CD14-positive monocyte (primary cell): ENCODE measurements around the gene PAX8. TPM values are rescaled to one million over a fixed set of nuclear protein-coding genes. Genes with fewer than 3 reads are reported as not detected.

Experiments used
- DNase-seq, 3 donors: peaks; one replicate each; pipeline ENCODE4 v3.0.0-alpha.2; 2011 to 2022
- H2AFZ ChIP-seq: 2 replicates; pipeline ENCODE4 v1.6.0; 2012; ENCODE audit warnings: mild to moderate bottlenecking, low read depth, low read length, inconsistent platforms; ENCODE audit not compliant: insufficient read depth, poor library complexity, severe bottlenecking
- H3K27ac ChIP-seq, 2 donors: 1 replicate in 1 of 2; 2 replicates in 1 of 2; pipeline ENCODE4 v1.5.1; 2012 to 2013; ENCODE audit warnings: low read length in 2 of 2, control low read depth in 1 of 2, inconsistent platforms in 1 of 2, low read depth in 1 of 2, mild to moderate bottlenecking in 1 of 2
- H3K27me3 ChIP-seq, 2 donors: one replicate each; pipeline versions ENCODE4 v1.6.0 to v1.6.1; 2011 to 2013; ENCODE audit warnings: low read length in 2 of 2; ENCODE audit not compliant: control insufficient read depth in 2 of 2, insufficient read depth in 2 of 2
- H3K36me3 ChIP-seq, 2 donors: replicated peaks in 1 of 2; 1 replicate in 1 of 2; 2 replicates in 1 of 2; pipeline versions ENCODE4 v1.5.1 to v1.6.1; 2012 to 2013; ENCODE audit warnings: low read length in 2 of 2, control low read depth in 1 of 2, inconsistent platforms in 1 of 2, mild to moderate bottlenecking in 1 of 2; ENCODE audit not compliant: insufficient read depth in 2 of 2, control insufficient read depth in 1 of 2
- H3K4me1 ChIP-seq, 2 donors: 1 replicate in 1 of 2; 2 replicates in 1 of 2; pipeline versions ENCODE4 v1.5.1 to v1.6.1; 2012 to 2013; ENCODE audit warnings: low read length in 2 of 2, control low read depth in 1 of 2, inconsistent platforms in 1 of 2, mild to moderate bottlenecking in 1 of 2, moderate library complexity in 1 of 2; ENCODE audit not compliant: insufficient read depth in 2 of 2, control insufficient read depth in 1 of 2
- H3K4me2 ChIP-seq: replicated peaks from 2 replicates; pipeline ENCODE3; 2012; ENCODE audit warnings: low read length, moderate library complexity, mild to moderate bottlenecking; ENCODE audit not compliant: poor library complexity, severe bottlenecking; ENCODE audit errors: extremely low read depth
- H3K4me3 ChIP-seq, 3 experiments: fragments of 200-600 bp in 1 of 3; sonication (generic) in 1 of 3; replicated peaks in 1 of 3; 1 replicate in 2 of 3; 2 replicates in 1 of 3; pipeline ENCODE4 v1.5.1; 2011 to 2013; ENCODE audit warnings: low read length in 3 of 3, mild to moderate bottlenecking in 3 of 3, control low read depth in 2 of 3, low read depth in 2 of 3, inconsistent platforms in 1 of 3, moderate library complexity in 1 of 3
- H3K79me2 ChIP-seq: 2 replicates; pipeline ENCODE4 v1.6.0; 2012; ENCODE audit warnings: mild to moderate bottlenecking, control low read depth, inconsistent platforms, low read length, moderate library complexity; ENCODE audit not compliant: insufficient read depth
- H3K9ac ChIP-seq: 2 replicates; pipeline ENCODE4 v1.6.0; 2017; ENCODE audit warnings: low read length, mild to moderate bottlenecking; ENCODE audit not compliant: insufficient read depth, poor library complexity, severe bottlenecking
- H3K9me3 ChIP-seq, 2 donors: replicated peaks in 1 of 2; 1 replicate in 1 of 2; 2 replicates in 1 of 2; pipeline versions ENCODE4 v1.5.1 to v1.6.1; 2012 to 2013; ENCODE audit warnings: low read length in 2 of 2, control low read depth in 1 of 2; ENCODE audit not compliant: control insufficient read depth in 1 of 2, insufficient read depth in 1 of 2
- H4K20me1 ChIP-seq: 2 replicates; pipeline ENCODE4 v1.6.0; 2012; ENCODE audit warnings: mild to moderate bottlenecking, low read length, control low read depth, moderate library complexity; ENCODE audit not compliant: insufficient read depth
- H3K27ac Mint-ChIP-seq, 7 donors: one replicate each; pipeline ENCODE4 v1.8.0; 2020; ENCODE audit warnings: mild to moderate bottlenecking in 7 of 7, mixed read lengths in 7 of 7, moderate library complexity in 6 of 7, inconsistent platforms in 2 of 7
- H3K27me3 Mint-ChIP-seq, 3 donors: one replicate each; pipeline ENCODE4 v1.8.0; 2021 to 2022; ENCODE audit warnings: low read depth in 3 of 3, mild to moderate bottlenecking in 3 of 3, mixed read lengths in 3 of 3, moderate library complexity in 3 of 3, inconsistent platforms in 1 of 3
- H3K36me3 Mint-ChIP-seq, 2 donors: one replicate each; pipeline ENCODE4 v1.8.0; 2020; ENCODE audit warnings: mixed read lengths in 2 of 2, inconsistent platforms in 1 of 2, mild to moderate bottlenecking in 1 of 2
- H3K4me1 Mint-ChIP-seq: one replicate; pipeline ENCODE4 v1.8.0; 2020; ENCODE audit warnings: mild to moderate bottlenecking, mixed read lengths
- H3K4me3 Mint-ChIP-seq, 2 donors: one replicate each; pipeline ENCODE4 v1.8.0; 2020; ENCODE audit warnings: mild to moderate bottlenecking in 2 of 2, mixed read lengths in 2 of 2, moderate library complexity in 1 of 2
- H3K9me3 Mint-ChIP-seq, 7 donors: one replicate each; pipeline ENCODE4 v1.8.0; 2020 to 2022; ENCODE audit warnings: mixed read lengths in 7 of 7, mild to moderate bottlenecking in 6 of 7, moderate library complexity in 6 of 7, inconsistent platforms in 2 of 7
- CTCF ChIP-seq: fragments of 200-600 bp; IDR thresholded peaks from one replicate; pipeline ENCODE4 v1.8.0; 2022; ENCODE audit warnings: antibody characterized with exemption, mild to moderate bottlenecking
- WGBS: methylation state at CpG from one replicate; pipeline ENCODE4 v1.1.5; 2013; ENCODE audit warnings: missing lambda C conversion rate; ENCODE audit not compliant: insufficient coverage; 5-methylcytosine and 5-hydroxymethylcytosine counted together
- intact Hi-C, 2 donors: fragments of 100-400 bp; cut with micrococcal nuclease; formaldehyde crosslinking; loops; one replicate each; pipeline versions ENCODE4 v1.15.0 to v1.15.1; 2023
- polyA plus RNA-seq, 3 donors: library from polyadenylated mRNA; depleted of rRNA in 1 of 3; unstranded in 2 of 3; stranded (reverse) in 1 of 3; fragments of 300-500 nt in 2 of 3; fragments of >200 nt in 1 of 3; fragmentation: Illumina TruSeq in 2 of 3; gene quantifications; 1 replicate in 2 of 3; 2 replicates in 1 of 3; pipeline ENCODE4 v1.2.3, GENCODE V29; 2012 to 2021

Gene PAX8
- polyA plus RNA-seq, 3 donors, result 0.26 to 0.47 (median 0.36) TPM

- Mint-ChIP-seq H3K27me3 (peaks cover 0 to 4% (median 1%) of the 10 kb centered on the region in 3 donors), H3K36me3 (no peaks in the 10 kb centered on the region), H3K4me3 (no peak overlapping the region), H3K4me1 (peaks cover 14% of the 10 kb centered on the region), H3K27ac (no peak overlapping the region), H3K9me3 (peaks cover 0 to 2% (median 0%) of the 10 kb centered on the region in 7 donors)
- Histone ChIP-seq H3K4me3 (no peak overlapping the region), H3K9me3 (no peaks in the 10 kb centered on the region), H4K20me1 (no peaks in the 10 kb centered on the region), H3K79me2 (no peaks in the 10 kb centered on the region), H3K27me3 (no peaks in the 10 kb centered on the region), H3K4me2 (no peak overlapping the region), H3K36me3 (no peaks in the 10 kb centered on the region), H3K27ac (no peak overlapping the region), H3K9ac (no peak overlapping the region), H3K4me1 (peaks cover 8 to 9% of the 10 kb centered on the region in 2 donors), H2AFZ (no peak overlapping the region)
- WGBS, result 58% methylated on average over 4 of the region's 12 CpGs
- no peak for TF ChIP-seq CTCF
- intact Hi-C loops, result no loop called here
- peak in 1 of 3 donors; percentile 32 for DNase-seq
Measured at GRCh38 chr2:113225263-113226259, 53.2 kb downstream of the PAX8 start.

GRCh38 chr2:113224647-113225236, 54.0 kb downstream of the PAX8 start:
- no peaks in the 10 kb centered on the region for H3K27me3 ChIP-seq
- no peak for TF ChIP-seq CTCF
- intact Hi-C loops, result no loop called here
- Mint-ChIP-seq H3K4me1 (peaks cover 11% of the 10 kb centered on the region), H3K36me3 (no peaks in the 10 kb centered on the region), H3K27me3 (peaks cover 0 to 6% (median 1%) of the 10 kb centered on the region in 3 donors), H3K9me3 (peaks cover 0 to 2% (median 0%) of the 10 kb centered on the region in 7 donors), H3K4me3 (no peak overlapping the region), H3K27ac (no peak overlapping the region)
- H3K27ac ChIP-seq, result no peak overlapping the region
- H3K9me3 ChIP-seq, result no peaks in the 10 kb centered on the region
- H2AFZ ChIP-seq, result no peak overlapping the region
- no peak overlapping the region for H3K9ac ChIP-seq
- DNase-seq, result no peak
- H3K4me1 ChIP-seq, result peaks cover 8% of the 10 kb centered on the region in 2 donors
- no peak overlapping the region for H3K4me2 ChIP-seq
- 90% methylated on average over 1 of the region's 2 CpGs for WGBS
- no peaks in the 10 kb centered on the region for H3K79me2 ChIP-seq
- no peaks in the 10 kb centered on the region for H4K20me1 ChIP-seq
- no peaks in the 10 kb centered on the region for H3K36me3 ChIP-seq
- no peak overlapping the region for H3K4me3 ChIP-seq
